ENCODE results near the gene ILDR2. TPM values are rescaled to one million over a fixed set of nuclear protein-coding genes. Genes with fewer than 3 reads are reported as not detected.

The ILDR2 gene
- polyA plus RNA-seq, 1 of the 3 experiments (the other 2 are of a cell fraction): 0.05 TPM

DNA sequence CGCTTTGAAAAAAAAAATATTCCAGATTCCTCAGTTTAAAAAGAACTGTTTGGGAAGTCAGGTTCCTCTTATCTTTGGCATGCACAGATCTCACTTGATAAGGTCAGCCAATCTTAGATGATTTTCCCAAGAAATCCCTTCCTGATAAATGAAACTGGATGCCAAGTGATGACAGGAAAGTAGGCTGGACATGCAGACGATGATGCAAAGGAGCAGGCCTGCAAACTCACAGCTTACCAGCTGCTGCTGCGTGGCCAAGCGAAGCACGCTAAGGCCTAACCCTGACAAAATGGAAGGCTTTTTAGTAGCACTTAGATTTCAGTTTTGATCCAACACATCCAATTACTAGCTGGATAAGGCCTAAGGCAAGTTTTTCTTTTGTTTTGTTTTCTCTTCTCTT, 109.4 kb downstream of the ILDR2 start:
- 0 out of 2 replicates have a peak, but pooled peaks have one; percentile 20 for TF ChIP-seq GATA2 (CRISPR knock-in tag; IDR thresholded peaks at IDR 0.05)
- TF ChIP-seq TCF12 (IDR thresholded peaks at IDR 0.05): no peak
- no peak overlapping the region for H3K4me2 ChIP-seq
- H3K9ac ChIP-seq: no peak overlapping the region
- WGBS (ENCODE audit: low lambda C conversion rate): 83% methylated on average over 5 of the region's 5 CpGs
- H3K79me2 ChIP-seq (ENCODE audit: insufficient read depth): peaks cover 8% of the 10 kb centered on the region; the same call in 1 of the 2 replicates
- ChIA-PET CTCF (interaction anchor here (0.7 to 1.0 kb wide), 3 partner anchors 17 to 58 kb away, joined by 3 read pairs; no protein-coding TSS in a partner anchor), POLR2A (interaction anchor here (1.2 kb wide), 1 partner anchor 11 kb away, joined by 6 read pairs; no protein-coding TSS in a partner anchor)
- DNase-seq: peak; percentile 41
- H3K9me3 ChIP-seq: no peaks in the 10 kb centered on the region
- H2AFZ ChIP-seq (ENCODE audit: low read depth): no peak overlapping the region
- H3K27me3 ChIP-seq (ENCODE audit: insufficient read depth): no peaks in the 10 kb centered on the region
- H3K9me2 ChIP-seq: no peaks in the 10 kb centered on the region
- H3F3A ChIP-seq (replicated peaks; ENCODE audit: insufficient read depth): peaks cover 4% of the 10 kb centered on the region
- H3K27ac ChIP-seq (ENCODE audit: low read depth in 2 of 2, low read length in 1 of 2): peak overlapping the region in 1 of 2 experiments; percentile 69; a peak in 2 of 4 replicates
- H3K36me3 ChIP-seq (replicated peaks in 1 of 2; ENCODE audit: control insufficient read depth in 1 of 2, insufficient read depth in 2 of 2, low read length in 1 of 2): peaks cover 38 to 54% of the 10 kb centered on the region in 2 experiments
- H3K4me3 ChIP-seq (ENCODE audit: low read depth in 2 of 2, low read length in 1 of 2): no peak overlapping the region
- peaks cover 0 to 6% of the 10 kb centered on the region in 2 experiments; a peak in 2 of 4 replicates for H3K4me1 ChIP-seq (ENCODE audit: control insufficient read depth in 1 of 2, insufficient read depth in 2 of 2, low read depth in 1 of 2, low read length in 1 of 2)
- 0 out of 2 replicates have a peak, but pooled peaks cover 3% of the 10 kb centered on the region for H4K20me1 ChIP-seq (ENCODE audit: insufficient read depth)

- Histone ChIP-seq H3K9me3 (no peaks in the 10 kb centered on the region), H3K4me1 (ENCODE audit: control insufficient read depth in 1 of 2, insufficient read depth in 2 of 2, low read depth in 1 of 2, low read length in 1 of 2) (no peaks in the 10 kb centered on the region; a peak in 1 of 4 replicates), H4K20me1 (ENCODE audit: insufficient read depth) (no peaks in the 10 kb centered on the region; the same call in 1 of the 2 replicates), H3K79me2 (ENCODE audit: insufficient read depth) (peaks cover 7% of the 10 kb centered on the region; the same call in 1 of the 2 replicates), H3F3A (replicated peaks; ENCODE audit: insufficient read depth) (peaks cover 10% of the 10 kb centered on the region), H2AFZ (ENCODE audit: low read depth) (no peak overlapping the region), H3K27ac (ENCODE audit: low read depth in 2 of 2, low read length in 1 of 2) (no peak overlapping the region), H3K4me2 (no peak overlapping the region), H3K9ac (no peak overlapping the region), H3K4me3 (ENCODE audit: low read depth in 2 of 2, low read length in 1 of 2) (no peak overlapping the region), H3K36me3 (replicated peaks in 1 of 2; ENCODE audit: control insufficient read depth in 1 of 2, insufficient read depth in 2 of 2, low read length in 1 of 2) (peaks cover 59 to 88% of the 10 kb centered on the region in 2 experiments), H3K9me2 (no peaks in the 10 kb centered on the region), H3K27me3 (ENCODE audit: insufficient read depth) (no peaks in the 10 kb centered on the region)
- TF ChIP-seq TAF1 (IDR thresholded peaks at IDR 0.05; ENCODE audit: borderline replicate concordance, low read depth, low read length) (no peak), SIN3A (IDR thresholded peaks at IDR 0.05; ENCODE audit: borderline replicate concordance, low read depth, low read length) (no peak), YY1 (IDR thresholded peaks at IDR 0.05; ENCODE audit: low read depth) (no peak), TEAD4 (IDR thresholded peaks at IDR 0.05; ENCODE audit: borderline replicate concordance, insufficient read depth) (no peak), FOXJ3 (CRISPR knock-in tag; IDR thresholded peaks at IDR 0.05) (no peak), GABPA (IDR thresholded peaks at IDR 0.05; ENCODE audit: low read depth) (no peak), FOXM1 (IDR thresholded peaks at IDR 0.05; ENCODE audit: low read depth) (no peak), RCOR1 (IDR thresholded peaks at IDR 0.05; ENCODE audit: low read length) (no peak), JUND (IDR thresholded peaks at IDR 0.05) (no peak), MEF2A (IDR thresholded peaks at IDR 0.05; ENCODE audit: borderline replicate concordance, low read depth) (no peak), RXRA (IDR thresholded peaks at IDR 0.05; ENCODE audit: borderline replicate concordance, low read depth) (no peak), RAD21 (IDR thresholded peaks at IDR 0.05; ENCODE audit: low read length) (no peak), NRF1 (IDR thresholded peaks at IDR 0.05; ENCODE audit: low read depth, low read length) (no peak), CHD2 (IDR thresholded peaks at IDR 0.05; ENCODE audit: low read length, partially characterized antibody) (no peak), ELF1 (IDR thresholded peaks at IDR 0.05) (no peak), MXI1 (IDR thresholded peaks at IDR 0.05; ENCODE audit: low read depth, low read length) (no peak)
- TF ChIP-seq, protein P1, sequence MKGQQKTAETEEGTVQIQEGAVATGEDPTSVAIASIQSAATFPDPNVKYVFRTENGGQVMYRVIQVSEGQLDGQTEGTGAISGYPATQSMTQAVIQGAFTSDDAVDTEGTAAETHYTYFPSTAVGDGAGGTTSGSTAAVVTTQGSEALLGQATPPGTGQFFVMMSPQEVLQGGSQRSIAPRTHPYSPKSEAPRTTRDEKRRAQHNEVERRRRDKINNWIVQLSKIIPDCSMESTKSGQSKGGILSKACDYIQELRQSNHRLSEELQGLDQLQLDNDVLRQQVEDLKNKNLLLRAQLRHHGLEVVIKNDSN (IDR thresholded peaks at IDR 0.05; ENCODE audit: borderline replicate concordance, low read depth): no peak
- POLR2A ChIA-PET: no interaction called here
- CTCF ChIA-PET: no interaction called here
- WGBS (ENCODE audit: low lambda C conversion rate): 94% methylated on average over 5 of the region's 5 CpGs
- no peak for DNase-seq
Measured at GRCh38 chr1:166859597-166859996, 115.7 kb downstream of the ILDR2 start.
